ENCODE results near the gene OSCP1. TPM values are rescaled to one million over a fixed set of nuclear protein-coding genes. Genes with fewer than 3 reads are reported as not detected.
A peak's percentile ranks its signal among the peaks of the same experiment; 100 is the strongest.

The OSCP1 gene
- total RNA-seq, 1 donor from 2014 or later = 2.9 TPM

DNA sequence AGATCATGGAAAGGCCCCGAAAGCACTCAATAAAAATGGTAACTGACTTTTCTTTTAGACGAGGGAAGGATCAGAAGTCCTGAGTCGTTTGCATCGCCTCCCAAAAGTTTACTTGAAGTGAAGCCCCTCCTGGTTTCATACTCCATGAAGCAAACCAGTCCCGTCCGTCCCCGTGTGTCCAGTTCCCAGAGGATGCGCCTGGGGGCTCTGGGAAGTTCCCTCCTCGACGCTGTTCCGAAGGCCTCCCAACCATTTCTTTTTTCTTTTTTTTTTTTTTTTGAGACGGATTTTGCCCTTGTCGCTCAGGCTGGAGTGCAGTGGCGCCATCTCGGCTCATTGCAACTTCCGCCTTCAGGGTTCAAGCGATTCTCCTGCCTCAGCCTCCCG, 661 bp upstream of the OSCP1 start:
- no peak for DNase-seq (ENCODE audit: extremely low read depth, low read depth, low spot score)

DNA sequence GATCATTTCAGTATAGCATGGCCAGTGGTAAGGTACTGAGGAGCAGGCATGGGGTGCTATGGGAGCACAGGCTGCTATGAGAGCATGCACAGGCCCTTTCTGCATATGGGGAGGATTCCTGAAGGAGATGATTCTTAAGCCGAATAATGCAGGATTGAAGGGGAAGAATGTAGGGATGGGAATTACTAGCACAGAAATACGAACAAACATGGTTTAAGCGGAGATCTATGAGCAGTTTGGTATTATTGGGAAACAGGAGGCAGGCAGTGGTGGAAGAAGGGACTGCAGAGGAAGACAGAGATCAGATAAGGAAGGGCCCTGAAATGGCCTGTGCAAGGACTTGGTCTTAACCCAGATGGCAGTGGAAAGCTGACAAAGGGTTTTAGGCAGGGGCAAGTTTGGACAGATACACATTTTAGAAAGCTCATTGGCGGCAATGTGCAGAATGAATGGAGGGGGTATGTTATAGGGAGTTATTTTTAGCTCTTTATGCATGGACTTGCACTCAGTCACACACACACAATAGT, 1.7 kb downstream of the OSCP1 start:
- DNase-seq (ENCODE audit: extremely low read depth, low read depth, low spot score) = no peak

DNA sequence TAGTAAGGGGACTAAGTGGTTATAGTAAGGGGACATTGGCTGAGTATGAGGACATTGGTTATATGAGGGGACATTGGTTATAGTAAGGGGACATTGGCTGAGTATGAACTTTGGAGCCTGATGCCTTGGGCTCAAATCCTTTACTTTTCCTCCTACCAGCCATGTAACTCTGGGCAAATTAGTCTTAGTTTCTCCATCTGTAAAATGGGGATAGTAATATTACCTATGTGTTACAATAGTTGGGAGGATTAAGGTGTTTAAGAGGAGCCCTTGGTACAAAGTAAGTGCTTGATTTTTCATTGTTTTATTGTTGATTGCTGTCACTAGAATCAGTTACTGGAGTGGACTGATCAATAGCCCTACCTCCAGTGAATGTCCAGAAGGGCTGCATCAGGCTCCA, 2.8 kb downstream of the OSCP1 start:
- no peak for DNase-seq (ENCODE audit: extremely low read depth, low read depth, low spot score)

DNA sequence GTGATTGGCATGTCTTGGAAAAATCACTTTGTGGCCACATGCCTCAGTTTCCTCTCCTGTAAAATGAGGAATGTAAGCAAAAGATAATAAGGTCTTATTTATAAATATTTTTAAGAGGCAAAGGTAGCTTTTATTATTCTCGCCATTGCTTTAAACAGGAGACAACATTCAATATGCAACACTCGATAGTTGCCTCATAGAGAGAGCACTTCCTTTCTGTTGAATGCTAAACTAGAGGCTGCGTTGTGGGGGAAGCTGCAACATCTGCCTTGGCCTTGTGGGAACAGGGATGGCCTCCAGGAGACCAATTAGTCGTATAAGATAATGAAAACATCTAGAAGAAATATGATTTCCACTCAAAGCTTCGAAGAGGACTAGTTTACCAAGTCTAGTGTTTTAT, 3.5 kb downstream of the OSCP1 start:
- no peak for DNase-seq (ENCODE audit: extremely low read depth, low read depth, low spot score)

DNA sequence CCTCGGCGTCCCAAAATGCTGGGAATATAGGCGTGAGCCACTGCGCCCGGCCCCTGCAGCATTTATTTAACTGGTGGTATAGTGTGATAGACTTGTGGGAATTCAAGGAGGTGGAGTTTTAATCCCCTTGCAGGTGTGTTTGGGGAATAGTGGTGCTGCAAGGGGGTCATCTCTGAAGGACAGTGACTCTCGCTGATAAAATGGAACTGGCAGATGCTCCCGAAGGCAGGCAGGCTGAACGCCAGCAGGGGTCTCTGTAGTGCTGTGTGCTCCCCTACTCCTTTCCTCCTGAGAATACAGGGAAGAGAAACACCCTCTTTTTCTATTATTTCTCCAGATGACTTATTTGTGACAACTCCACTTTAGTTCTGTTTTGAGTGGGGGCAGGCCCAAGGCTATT, 4.0 kb downstream of the OSCP1 start:
- no peak for DNase-seq (ENCODE audit: extremely low read depth, low read depth, low spot score)

DNA sequence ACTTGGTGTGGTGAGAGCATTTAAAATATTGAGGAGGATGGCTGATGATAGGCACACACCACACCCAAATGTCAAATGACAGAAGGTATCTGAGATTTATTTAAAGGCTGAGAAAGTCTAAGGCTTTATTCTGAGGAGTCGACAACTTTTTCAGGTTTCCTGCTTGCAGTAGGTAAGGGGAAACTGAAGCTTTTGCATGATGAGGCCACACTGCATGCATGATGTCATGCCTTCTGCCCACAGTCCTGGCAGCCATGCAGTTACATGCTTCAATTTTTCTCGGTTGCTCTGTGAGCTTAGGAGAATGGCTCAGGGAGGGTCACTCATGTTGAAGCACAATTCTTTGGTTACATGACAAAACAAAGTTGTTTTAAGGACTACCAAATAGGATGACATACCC, 7.0 kb downstream of the OSCP1 start:
- no peak for DNase-seq (ENCODE audit: extremely low read depth, low read depth, low spot score)

DNA sequence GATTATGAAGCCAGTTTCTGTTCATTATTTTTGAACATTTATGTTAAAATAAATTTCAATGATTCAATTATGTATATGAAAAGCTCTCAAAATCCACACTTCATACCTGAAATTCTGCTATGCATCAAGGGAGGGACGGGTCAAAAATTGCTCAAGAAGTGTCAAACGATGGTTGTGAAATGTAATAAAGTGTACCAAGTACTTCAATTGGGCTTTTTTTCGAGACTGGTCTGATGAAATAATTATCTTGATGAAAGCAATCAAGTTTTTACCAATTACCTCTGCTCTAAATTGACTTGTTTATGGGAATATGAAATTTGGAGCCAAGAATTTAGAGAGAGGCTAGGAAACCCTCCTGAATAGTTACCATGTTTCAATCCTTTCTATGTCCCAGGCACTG, 7.9 kb downstream of the OSCP1 start:
- DNase-seq (ENCODE audit: extremely low read depth, low read depth, low spot score) = no peak

DNA sequence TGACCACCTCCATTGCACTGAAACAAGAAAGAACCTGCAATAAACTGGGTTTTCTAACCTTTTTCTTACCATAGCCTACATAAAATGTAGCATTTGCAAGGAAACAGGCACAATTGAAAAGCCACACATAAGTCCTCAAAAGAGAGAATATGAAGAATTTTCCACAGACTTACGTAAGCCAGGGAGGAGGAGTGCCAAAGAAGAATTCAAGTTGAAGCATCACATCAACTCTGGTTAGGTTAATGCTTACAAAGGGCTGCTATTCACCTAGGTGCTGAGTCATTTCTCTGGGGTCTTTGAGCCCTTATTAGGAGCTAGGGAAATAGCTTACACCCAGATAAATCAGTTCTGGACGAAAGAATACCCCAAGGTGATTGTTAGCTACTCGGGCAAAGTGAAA, 9.6 kb downstream of the OSCP1 start:
- no peak for DNase-seq (ENCODE audit: extremely low read depth, low read depth, low spot score)

DNA sequence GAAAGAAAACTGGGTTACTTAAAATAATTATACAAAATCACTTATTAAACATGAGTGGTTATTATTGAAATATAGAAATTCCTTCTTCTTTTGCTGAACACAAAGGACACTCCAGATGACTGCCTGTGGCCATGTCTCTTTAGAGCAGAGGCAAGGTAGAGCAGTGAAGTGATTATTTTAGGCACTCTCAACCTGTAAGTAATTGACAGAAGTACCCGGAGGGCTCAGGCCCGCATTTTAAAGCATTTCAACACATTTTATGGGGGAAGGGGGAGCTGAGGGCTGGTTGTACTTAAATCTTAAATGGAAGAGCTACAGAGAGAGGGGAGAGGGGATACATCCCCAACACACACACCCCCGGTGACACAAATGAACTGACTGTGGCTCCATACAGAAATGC, 10.2 kb downstream of the OSCP1 start:
- DNase-seq (ENCODE audit: extremely low read depth, low read depth, low spot score) = no peak

DNA sequence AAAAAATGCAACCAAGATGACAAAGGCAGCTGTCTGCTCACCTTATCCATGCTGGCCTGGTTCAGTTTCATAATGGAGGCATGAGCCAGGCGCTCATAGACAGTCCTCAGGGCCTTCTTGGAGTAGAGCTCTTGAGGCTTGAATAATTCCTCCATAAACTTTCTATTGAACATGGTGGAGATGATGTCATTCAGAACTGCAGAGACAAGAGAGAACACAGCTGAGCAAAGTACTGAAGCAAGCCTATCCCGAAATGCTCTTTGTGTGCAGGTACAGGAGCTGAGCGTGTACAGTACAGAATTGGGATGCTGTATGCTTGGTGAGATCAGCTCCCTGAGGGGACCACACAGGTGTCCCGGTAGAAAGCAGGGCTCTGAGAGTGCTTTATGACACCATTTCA, 11.5 kb downstream of the OSCP1 start:
- DNase-seq (ENCODE audit: extremely low read depth, low read depth, low spot score) = no peak

DNA sequence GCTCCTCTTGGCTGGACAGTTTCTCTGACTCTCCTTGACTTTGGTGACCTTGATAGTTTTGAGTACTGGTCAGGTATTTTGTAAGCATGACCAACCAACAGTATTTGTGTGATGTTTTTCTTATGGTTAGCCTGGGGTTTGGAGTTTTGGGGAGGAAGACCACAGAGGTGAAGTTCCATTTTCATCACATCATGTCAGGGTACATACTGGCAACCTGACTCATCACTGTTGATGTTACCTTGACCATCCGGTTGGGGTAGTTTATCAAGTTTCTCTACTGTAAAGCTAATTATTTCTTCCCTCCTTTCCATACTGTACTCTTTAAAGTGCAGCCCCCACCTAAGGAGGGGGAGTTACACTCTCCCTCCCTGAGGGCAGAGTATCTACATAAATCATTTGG, 13.4 kb downstream of the OSCP1 start:
- DNase-seq (ENCODE audit: extremely low read depth, low read depth, low spot score) = no peak

DNA sequence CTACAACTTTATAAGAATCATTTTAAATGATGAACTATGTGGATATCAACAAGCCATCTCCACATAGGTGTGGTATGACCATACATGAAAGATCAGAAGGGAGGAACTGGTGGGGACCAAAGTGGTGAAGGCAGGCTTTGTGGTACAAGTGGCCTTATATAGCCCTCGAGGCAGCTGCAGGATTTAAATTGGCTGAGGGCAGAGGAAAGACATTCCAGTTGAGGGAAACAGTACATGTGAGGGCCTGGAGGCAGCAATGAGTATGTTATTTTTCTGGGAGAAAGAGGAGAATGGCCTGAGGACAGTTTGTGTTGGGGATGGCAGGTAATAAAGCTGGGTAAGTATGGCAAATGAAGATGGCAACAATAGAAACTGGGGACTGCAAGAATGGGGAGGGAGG, 17.1 kb downstream of the OSCP1 start:
- DNase-seq (ENCODE audit: extremely low read depth, low read depth, low spot score) = no peak

DNA sequence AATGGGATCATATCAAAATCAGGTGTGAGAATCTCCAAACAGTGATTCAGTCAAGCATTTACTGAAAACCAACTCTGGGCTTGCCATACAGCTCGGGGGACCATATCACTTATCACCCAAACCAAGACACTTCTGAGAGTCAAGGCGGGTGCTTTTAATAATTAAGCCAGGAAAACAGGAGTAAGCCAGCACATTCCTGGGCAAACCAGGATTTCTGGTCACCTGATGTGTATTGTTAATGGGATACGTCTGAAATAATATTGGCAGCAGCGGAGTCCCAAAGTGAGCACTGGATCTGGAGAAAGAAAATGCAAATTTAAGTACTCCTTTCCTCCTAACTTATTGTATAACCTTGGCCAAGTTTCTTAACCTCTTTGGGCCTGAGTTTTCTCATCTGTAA, 17.6 kb downstream of the OSCP1 start:
- no peak for DNase-seq (ENCODE audit: extremely low read depth, low read depth, low spot score)

DNA sequence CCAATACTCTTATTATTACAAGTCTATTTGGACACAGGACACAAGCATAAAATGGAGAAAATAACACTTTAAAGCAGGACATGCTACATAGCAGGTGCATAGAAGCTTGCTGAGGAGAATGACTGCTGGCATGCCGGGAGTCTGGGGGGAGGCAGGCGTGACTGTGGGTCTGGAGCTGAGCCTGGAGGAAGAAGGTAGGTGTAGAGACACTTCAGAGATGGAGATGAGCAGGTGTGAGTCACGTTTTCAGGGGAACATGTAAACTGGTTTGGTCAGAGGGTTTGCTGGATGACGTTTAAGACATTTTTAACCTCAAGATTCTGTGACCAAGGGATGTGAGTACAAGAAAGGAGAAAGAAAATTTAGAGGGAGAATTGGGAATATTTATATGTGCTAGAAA, 24.5 kb downstream of the OSCP1 start:
- no peak for DNase-seq (ENCODE audit: extremely low read depth, low read depth, low spot score)

DNA sequence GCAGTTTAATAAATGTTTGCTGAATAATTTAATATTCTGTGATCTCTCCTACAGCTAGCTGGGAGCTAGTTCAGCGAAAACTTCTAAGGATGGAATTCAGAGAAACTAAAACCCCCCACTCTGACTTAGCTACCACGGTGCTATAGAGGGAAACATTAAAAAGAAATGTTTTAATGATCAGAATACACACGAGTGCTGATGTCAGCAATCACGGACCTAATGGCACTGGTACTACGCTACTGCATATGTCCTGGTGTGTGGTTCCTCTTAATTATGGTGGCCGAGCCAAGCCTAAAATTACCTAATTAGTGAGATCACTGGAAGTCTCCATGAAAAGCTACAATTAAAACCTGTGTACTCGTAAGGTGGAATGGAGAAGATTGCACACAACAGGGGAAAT, 28.6 kb downstream of the OSCP1 start:
- DNase-seq (ENCODE audit: extremely low read depth, low read depth, low spot score) = no peak

DNA sequence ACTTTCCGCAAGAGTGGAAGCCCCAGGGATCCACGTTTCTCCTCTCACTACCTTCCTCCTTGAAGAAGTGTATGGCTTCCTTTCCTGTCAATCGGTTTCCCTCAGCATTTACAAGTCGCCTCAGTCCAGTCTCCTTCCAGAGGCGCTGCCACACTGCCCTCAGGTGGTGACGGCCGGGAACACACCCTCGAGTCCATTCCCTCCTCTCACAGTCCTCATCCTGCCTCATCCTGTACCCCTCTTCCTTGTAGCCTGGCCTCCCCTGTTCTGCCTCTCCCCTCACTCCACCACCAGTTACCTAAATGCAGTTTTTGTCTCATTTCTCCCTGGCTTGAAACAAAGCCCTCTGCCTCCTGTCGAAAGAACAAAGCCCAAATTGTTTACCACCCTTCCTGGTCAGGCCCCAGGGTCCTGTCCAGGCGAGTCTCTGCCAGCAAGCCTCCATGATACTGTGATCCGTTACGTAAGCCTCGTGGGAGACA, 29.4 kb downstream of the OSCP1 start:
- DNase-seq (ENCODE audit: extremely low read depth, low read depth, low spot score) = peak; percentile 44

DNA sequence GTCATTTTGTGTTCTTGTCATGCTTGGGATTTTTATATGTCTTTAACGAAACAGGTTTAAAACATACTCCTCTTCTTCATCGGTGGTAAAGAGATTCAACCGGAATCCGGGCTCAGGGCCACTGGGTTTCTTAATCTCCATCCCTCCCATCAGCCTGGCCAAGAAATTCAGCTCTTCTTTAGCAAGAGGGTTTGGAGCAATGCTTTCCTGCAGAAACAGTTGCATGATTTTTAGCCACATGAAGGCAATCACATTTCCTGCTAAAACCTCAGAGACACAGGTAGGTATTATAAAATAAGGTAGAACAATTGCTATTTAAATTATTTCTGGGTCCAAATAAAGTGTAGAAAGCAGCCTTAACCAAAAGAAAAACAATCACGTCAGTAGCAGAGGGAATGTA, 29.8 kb downstream of the OSCP1 start:
- DNase-seq (ENCODE audit: extremely low read depth, low read depth, low spot score) = no peak

DNA sequence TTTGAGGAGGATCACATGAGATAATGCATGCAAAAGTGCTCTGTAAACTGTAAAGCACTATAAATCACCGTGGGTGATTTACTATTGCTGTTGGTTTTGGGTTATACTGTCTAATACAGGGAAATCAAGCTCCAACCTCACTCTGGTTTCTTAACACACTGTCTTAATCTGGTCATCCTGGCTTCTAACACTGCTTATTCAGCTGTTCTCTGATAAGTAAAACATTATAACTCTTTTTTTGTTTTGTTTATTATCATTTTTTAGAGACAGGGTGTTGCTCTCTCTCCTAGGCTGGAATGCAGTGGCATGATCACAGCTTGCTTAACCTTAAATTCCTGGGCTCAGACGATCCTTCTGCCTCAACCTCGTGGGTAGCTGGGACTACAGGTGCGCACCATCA, 30.7 kb downstream of the OSCP1 start:
- DNase-seq (ENCODE audit: extremely low read depth, low read depth, low spot score) = no peak

DNA sequence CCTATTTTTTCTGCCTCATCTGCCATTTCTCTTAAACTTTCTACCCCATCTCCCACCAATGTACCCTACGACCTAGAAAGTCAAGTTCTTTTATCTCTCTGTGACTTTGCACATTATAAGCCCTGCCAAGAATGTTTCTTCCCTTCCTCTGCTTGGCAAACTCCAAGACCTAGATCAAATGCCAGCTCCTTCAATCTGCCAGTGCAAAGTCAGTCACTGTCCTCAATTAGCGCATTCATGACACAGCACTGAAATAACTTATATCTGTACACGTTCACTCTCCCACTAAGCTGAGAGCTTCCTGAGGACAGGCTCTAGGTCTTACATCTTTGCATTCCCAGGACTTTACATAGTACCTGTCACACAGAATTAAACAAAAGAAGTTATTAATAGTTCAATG, 31.1 kb downstream of the OSCP1 start:
- no peak for DNase-seq (ENCODE audit: extremely low read depth, low read depth, low spot score)

DNA sequence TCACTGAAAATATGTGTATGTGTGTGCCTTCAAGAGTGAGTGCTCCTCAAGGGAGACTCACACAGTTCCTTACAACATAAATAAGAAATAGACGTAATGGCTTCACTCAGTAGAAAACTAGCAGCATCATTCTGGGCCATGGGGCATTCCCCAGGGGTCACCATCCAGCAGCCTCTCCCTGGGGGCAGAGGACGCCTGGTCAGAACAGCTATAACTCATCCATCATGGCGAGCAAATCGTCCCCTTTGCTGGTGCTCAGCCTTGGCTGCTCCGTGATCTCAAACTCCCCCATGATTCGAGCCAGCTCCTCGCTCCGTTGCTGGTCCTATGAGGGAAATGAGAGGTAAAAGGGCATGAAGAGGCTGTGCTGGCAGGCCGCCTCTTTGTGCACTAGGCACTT, 32.3 kb downstream of the OSCP1 start:
- no peak for DNase-seq (ENCODE audit: extremely low read depth, low read depth, low spot score)

DNA sequence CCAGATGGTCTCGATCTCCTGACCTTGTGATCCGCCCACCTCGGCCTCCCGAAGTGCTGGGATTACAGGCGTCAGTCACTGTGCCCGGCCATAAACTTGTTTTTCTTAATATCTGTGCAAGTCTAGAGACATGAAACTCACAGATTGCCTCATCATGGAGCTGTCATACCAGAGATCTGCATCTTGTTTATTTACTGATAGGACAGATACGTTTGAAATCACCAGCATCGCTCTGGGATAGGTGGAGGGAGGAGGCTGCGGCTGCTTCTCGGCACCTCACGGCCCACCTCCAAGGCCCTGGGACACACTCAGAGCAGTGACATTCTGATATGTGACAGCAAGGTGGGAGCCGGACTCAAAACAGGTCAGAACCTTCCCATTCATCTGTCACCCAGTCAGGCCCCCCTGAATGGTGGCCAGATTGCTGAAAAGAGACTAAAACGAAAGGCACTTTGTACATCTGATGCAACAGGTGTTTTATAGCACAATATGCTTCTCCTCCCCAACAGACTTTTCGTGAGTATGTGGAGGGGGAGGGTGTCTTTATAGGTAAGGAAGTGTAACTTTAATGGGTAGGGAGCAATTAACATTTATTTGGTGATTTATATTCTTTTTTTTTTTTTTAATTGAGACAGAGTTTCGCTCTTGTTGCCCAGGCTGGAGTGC, 34.5 kb downstream of the OSCP1 start:
- no peak for DNase-seq (ENCODE audit: extremely low read depth, low read depth, low spot score)

DNA sequence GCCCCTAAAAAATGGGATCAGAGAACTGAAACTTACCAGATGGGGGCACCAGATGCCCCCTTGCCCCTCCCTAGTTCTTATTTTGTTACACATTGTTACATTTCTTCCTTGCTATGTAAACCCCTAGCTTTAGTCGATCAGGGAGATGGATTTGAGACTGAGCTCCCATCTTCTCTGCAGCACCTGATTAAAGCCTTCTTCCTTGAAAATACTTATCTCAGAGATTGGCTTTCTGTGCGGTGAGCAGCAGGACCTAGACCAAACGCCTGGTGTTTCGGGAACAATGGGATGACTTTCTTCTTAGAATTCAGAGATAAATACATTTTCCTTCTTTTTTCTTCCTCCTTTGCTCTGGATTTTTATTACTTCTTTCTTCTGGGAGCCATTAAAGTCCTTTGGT, 35.9 kb downstream of the OSCP1 start:
- no peak for DNase-seq (ENCODE audit: extremely low read depth, low read depth, low spot score)

All from glomerular endothelial cell (primary cell).